Measurements from ENCODE around the gene GLS2. TPM values are rescaled to one million over a fixed set of nuclear protein-coding genes. Genes with fewer than 3 reads are reported as not detected.
"Not testable (repeated sequence)": the region's sequence is repeated elsewhere in the genome, so short reads cannot be mapped to it uniquely, and the experiment has no call there.

GLS2 gene
- total and polyA plus RNA-seq, 10 donors, result 0.83 to 2.4 (median 1.7) TPM

GRCh38 chr12:56514014-56514318 is 26.0 kb upstream of the GLS2 start:
- H3K9me3 ChIP-seq; DNase-seq; intact Hi-C loops (cut with DNase I; ENCODE audit: low total_unique reads); H3K27me3 ChIP-seq (replicated peaks in 1 of 7); H3K27ac ChIP-seq; H3K4me3 ChIP-seq; H3K36me3 ChIP-seq: not testable (repeated sequence)
- TF ChIP-seq, protein P1, sequence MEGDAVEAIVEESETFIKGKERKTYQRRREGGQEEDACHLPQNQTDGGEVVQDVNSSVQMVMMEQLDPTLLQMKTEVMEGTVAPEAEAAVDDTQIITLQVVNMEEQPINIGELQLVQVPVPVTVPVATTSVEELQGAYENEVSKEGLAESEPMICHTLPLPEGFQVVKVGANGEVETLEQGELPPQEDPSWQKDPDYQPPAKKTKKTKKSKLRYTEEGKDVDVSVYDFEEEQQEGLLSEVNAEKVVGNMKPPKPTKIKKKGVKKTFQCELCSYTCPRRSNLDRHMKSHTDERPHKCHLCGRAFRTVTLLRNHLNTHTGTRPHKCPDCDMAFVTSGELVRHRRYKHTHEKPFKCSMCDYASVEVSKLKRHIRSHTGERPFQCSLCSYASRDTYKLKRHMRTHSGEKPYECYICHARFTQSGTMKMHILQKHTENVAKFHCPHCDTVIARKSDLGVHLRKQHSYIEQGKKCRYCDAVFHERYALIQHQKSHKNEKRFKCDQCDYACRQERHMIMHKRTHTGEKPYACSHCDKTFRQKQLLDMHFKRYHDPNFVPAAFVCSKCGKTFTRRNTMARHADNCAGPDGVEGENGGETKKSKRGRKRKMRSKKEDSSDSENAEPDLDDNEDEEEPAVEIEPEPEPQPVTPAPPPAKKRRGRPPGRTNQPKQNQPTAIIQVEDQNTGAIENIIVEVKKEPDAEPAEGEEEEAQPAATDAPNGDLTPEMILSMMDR (IDR thresholded peaks at IDR 0.05 in 8 of 11, conservative IDR thresholded peaks at IDR 0.05 in 3 of 11), result peak in 1 of 11 experiments; percentile 1
- H3K4me1 ChIP-seq, result peaks cover 0 to 19% (median 14%) of the 10 kb centered on the region in 6 donors
- 58 to 68% (median 64%) methylated on average over 4 of the region's 4 CpGs for WGBS, 5 donors

- 91 to 96% (median 94%) methylated on average over 16 of the region's 16 CpGs for WGBS, 5 donors
- Histone ChIP-seq H3K4me3 (no peak overlapping the region), H3K4me1 (peaks cover 0 to 10% (median 7%) of the 10 kb centered on the region in 6 donors), H3K27ac (no peak overlapping the region), H3K9me3 (no peaks in the 10 kb centered on the region), H3K27me3 (replicated peaks in 1 of 7) (no peaks in the 10 kb centered on the region), H3K36me3 (no peaks in the 10 kb centered on the region)
- TF ChIP-seq POLR2A (IDR thresholded peaks at IDR 0.05), result no peak
- TF ChIP-seq, protein P1 (IDR thresholded peaks at IDR 0.05 in 8 of 11, conservative IDR thresholded peaks at IDR 0.05 in 3 of 11), result no peak
- no peak for TF ChIP-seq POLR2AphosphoS5 (IDR thresholded peaks at IDR 0.05)
- DNase-seq, result no peak
- intact Hi-C loops (cut with DNase I; ENCODE audit: low total_unique reads), result no loop called here
Measured at GRCh38 chr12:56510786-56511185, 22.8 kb upstream of the GLS2 start.

DNA sequence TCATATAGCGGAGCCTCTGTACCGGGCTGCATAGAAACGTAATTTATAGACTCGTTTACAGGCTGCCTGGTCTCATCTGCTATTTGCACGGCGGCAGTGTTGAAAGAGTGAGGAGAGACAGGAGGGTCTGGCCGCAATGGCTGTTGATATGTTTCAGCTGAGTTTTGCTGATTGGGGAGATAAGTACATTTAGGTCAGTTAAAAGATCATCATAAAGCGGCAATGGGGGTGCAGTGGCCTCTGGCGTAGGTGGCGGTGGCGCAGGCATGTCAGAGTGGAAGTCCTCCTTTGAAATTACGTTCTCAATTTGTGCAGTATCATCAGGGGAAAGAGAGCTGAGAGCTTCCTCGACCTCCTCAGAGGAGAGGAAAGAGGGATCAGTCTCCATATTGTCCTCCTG is 11.9 kb upstream of the GLS2 start:
- intact Hi-C loops (cut with DNase I; ENCODE audit: low total_unique reads); H3K27me3 ChIP-seq (replicated peaks in 1 of 7); H3K4me3 ChIP-seq; DNase-seq; H3K27ac ChIP-seq; H3K4me1 ChIP-seq; H3K9me3 ChIP-seq; H3K36me3 ChIP-seq: not testable (repeated sequence)
- WGBS, 5 donors, result 79 to 88% (median 84%) methylated on average over 11 to 13 of the region's 13 CpGs

GRCh38 chr12:56499452-56499851 is 11.5 kb upstream of the GLS2 start:
- DNase-seq; H3K9me3 ChIP-seq; H3K4me3 ChIP-seq; intact Hi-C loops (cut with DNase I; ENCODE audit: low total_unique reads); H3K4me1 ChIP-seq; H3K36me3 ChIP-seq; H3K27me3 ChIP-seq (replicated peaks in 1 of 7); H3K27ac ChIP-seq: not testable (repeated sequence)
- 74 to 84% (median 81%) methylated on average over 9 of the region's 9 CpGs for WGBS, 5 donors

GRCh38 chr12:56498126-56498902 is 10.4 kb upstream of the GLS2 start:
- WGBS, 5 donors, result 76 to 86% (median 80%) methylated on average over 14 of the region's 14 CpGs
- H3K27ac ChIP-seq; intact Hi-C loops (cut with DNase I; ENCODE audit: low total_unique reads); H3K27me3 ChIP-seq (replicated peaks in 1 of 7); H3K9me3 ChIP-seq; H3K4me1 ChIP-seq; H3K36me3 ChIP-seq; H3K4me3 ChIP-seq; DNase-seq: not testable (repeated sequence)

GRCh38 chr12:56496704-56497103 is 8.7 kb upstream of the GLS2 start:
- peak overlapping the region in 1 of 8 donors; percentile 41 for H3K4me3 ChIP-seq
- WGBS, 5 donors, result 5 to 10% (median 8%) methylated on average over 9 to 17 of the region's 17 CpGs
- H3K4me1 ChIP-seq; intact Hi-C loops (cut with DNase I; ENCODE audit: low total_unique reads); H3K27me3 ChIP-seq (replicated peaks in 1 of 7); H3K9me3 ChIP-seq; H3K27ac ChIP-seq; H3K36me3 ChIP-seq: not testable (repeated sequence)
- DNase-seq, result peak; percentile 85
- TF ChIP-seq, protein P1 (IDR thresholded peaks at IDR 0.05 in 8 of 11, conservative IDR thresholded peaks at IDR 0.05 in 3 of 11), result peak in 8 of 11 experiments; percentile 10 to 70 (median 50)

GRCh38 chr12:56494481-56494880 is 6.5 kb upstream of the GLS2 start:
- H3K9me3 ChIP-seq; intact Hi-C loops (cut with DNase I; ENCODE audit: low total_unique reads); H3K4me1 ChIP-seq; H3K27ac ChIP-seq; DNase-seq; H3K4me3 ChIP-seq; H3K36me3 ChIP-seq: not testable (repeated sequence)
- peaks cover 0 to 11% (median 0%) of the 10 kb centered on the region in 7 donors for H3K27me3 ChIP-seq (replicated peaks in 1 of 7)
- 90 to 97% (median 96%) methylated on average over 19 to 27 of the region's 27 CpGs for WGBS, 5 donors

- H3K27ac ChIP-seq; H3K9me3 ChIP-seq; DNase-seq; H3K36me3 ChIP-seq; H3K4me3 ChIP-seq; H3K4me1 ChIP-seq; intact Hi-C loops (cut with DNase I; ENCODE audit: low total_unique reads): not testable (repeated sequence)
- peaks cover 0 to 15% (median 0%) of the 10 kb centered on the region in 7 donors for H3K27me3 ChIP-seq (replicated peaks in 1 of 7)
- 93 to 98% (median 96%) methylated on average over 10 to 15 of the region's 15 CpGs; no CpG with 5 or more reads in 1 of the 5 donors for WGBS, 5 donors
Measured at GRCh38 chr12:56494106-56494415, 6.1 kb upstream of the GLS2 start.
